WI38 (cell line): ENCODE data around the gene ZC2HC1C.

Experiments used
- H3K4me3 ChIP-seq: 2 replicates; pipeline ENCODE4 v1.5.1; 2011; ENCODE audit warnings: low read depth, mild to moderate bottlenecking, control low read depth, low read length
- CTCF ChIP-seq: IDR thresholded peaks from 2 replicates; pipeline ENCODE4 v1.5.1; 2012; ENCODE audit warnings: low read depth, mild to moderate bottlenecking, control low read depth, low read length

Gene ZC2HC1C

GRCh38 chr14:75081660-75082229 is 12.3 kb downstream of the ZC2HC1C start:
- no peak for TF ChIP-seq CTCF
- no peak overlapping the region for H3K4me3 ChIP-seq

GRCh38 chr14:75083271-75083670 is 13.8 kb downstream of the ZC2HC1C start:
- no peak overlapping the region for H3K4me3 ChIP-seq
- TF ChIP-seq CTCF, result no peak

GRCh38 chr14:75084513-75084912 is 15.1 kb downstream of the ZC2HC1C start:
- TF ChIP-seq CTCF, result no peak
- H3K4me3 ChIP-seq, result no peak overlapping the region

GRCh38 chr14:75088153-75088552 is 18.7 kb downstream of the ZC2HC1C start:
- no peak for TF ChIP-seq CTCF

GRCh38 chr14:75088566-75089373 is 19.3 kb downstream of the ZC2HC1C start:
- TF ChIP-seq CTCF, result peak; percentile 72
- H3K4me3 ChIP-seq, result no peak overlapping the region

More at GRCh38 chr14:75088153-75088552, 18.7 kb downstream of the ZC2HC1C start:
- no peak overlapping the region for H3K4me3 ChIP-seq

- no peak for TF ChIP-seq CTCF
- H3K4me3 ChIP-seq, result no peak overlapping the region
Observed at GRCh38 chr14:75090353-75090752, 20.9 kb downstream of the ZC2HC1C start.

- no peak for TF ChIP-seq CTCF
- H3K4me3 ChIP-seq, result no peak overlapping the region
Observed at GRCh38 chr14:75091251-75091650, 21.8 kb downstream of the ZC2HC1C start.
